NCI-H128 (cell line): ENCODE measurements around the gene TMEM59L.
"Not testable (repeated sequence)": the region's sequence is repeated elsewhere in the genome, so short reads cannot be mapped to it uniquely, and the experiment has no call there.

Experiments
- DNase-seq: peaks from one replicate; lab custom pipeline; 2025; ENCODE audit not compliant: unreplicated experiment; lab: John Stamatoyannopoulos, UW

TMEM59L gene

DNA sequence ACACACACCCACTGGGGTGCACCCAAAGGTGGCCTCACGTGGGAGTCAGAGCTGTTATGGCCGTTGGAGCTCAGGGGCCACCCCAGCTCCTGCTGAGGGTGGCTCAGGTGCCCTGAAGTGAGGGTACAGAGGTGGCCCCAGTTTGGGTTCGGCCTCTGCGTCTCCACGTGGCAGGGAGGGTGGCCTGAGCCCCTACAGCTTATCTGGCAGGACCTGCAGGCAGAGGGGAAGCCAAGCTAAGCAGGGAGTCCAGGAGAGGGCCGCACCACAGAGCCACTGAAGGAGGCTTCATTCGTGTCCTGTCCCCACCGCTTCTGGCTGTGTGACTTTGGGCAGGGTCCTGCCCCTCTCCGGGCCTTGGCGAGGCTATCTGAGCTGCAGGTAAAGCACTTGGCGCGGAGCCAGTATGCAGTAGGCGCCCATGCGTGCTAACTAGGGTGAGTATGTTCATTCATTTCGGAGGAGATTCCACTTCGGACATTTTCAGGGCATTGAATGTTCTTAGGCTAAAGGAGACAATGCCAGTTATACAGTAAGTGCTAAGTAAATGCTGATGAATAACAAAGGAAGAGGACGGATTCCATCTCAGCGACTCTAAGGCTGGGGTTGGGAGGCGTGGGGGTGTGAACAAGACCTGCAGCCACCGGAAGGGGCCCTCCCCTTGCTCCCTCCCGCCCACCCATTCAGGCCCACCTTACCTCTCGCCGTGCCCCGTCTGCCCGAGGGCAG is 19.1 kb upstream of the TMEM59L start:
- no peak for DNase-seq

DNA sequence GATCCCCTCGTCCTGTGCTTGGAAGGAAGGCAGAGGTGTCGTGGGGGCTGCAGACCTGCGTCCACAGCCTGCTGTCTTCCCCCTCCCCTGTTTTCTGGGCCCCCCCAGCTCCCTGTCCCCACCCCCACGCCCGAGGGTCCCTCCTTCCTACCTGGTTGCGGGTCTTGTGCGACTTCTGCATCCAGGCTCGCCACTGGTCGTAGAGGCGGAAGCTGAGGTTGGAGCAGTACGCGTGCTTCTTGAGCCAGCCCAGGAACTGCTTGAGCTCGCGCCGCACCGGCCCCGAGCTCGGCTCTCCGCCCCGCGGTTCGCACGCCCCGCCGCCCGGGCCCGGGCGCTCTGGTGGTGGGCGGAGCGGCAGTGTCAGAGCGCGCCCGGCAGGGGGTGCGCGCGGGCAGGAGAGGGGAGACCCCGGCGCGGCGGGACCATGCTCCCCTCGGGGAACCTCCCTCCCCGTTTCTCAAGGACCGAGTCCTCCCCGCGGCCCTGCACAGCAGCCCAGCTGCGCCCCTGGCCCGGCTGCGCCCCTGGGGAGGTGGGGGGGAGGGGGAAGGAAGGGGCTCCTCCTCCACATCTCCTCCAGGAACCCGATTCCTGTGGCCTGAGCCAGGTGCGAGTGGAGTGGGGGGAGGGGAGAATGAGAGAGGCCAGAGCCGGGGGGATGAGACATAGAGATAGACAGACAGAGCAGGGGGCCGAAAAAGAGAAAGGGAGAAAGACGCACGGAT is 18.4 kb upstream of the TMEM59L start:
- peak; percentile 36 for DNase-seq

DNA sequence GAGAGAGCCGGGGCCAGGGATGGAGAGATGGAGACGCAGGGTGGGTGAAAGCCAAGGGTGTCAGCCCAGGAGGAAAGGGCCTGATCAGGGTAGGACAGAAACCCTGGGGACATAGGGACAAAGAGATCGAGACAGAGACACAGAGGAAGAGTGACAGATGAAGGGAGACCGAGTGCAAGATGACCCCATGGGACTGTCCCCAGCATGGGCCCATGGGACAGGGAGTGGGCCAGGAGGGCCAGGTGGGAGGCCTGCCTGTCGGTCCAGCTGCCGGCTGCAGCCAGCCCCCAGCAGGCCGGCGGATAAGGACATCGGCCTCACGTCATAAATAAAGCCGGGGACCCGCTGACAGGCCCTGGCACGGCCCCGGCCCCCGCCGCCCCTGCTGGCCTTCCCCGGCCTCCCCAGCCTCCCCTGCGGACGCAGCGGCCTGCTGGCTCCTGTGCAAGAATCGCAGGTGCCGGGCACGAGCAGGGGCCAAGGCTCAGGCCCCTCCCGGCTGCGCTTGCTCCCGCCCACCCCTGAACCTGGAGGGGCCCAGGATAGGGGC is 17.8 kb upstream of the TMEM59L start:
- DNase-seq: no peak

DNA sequence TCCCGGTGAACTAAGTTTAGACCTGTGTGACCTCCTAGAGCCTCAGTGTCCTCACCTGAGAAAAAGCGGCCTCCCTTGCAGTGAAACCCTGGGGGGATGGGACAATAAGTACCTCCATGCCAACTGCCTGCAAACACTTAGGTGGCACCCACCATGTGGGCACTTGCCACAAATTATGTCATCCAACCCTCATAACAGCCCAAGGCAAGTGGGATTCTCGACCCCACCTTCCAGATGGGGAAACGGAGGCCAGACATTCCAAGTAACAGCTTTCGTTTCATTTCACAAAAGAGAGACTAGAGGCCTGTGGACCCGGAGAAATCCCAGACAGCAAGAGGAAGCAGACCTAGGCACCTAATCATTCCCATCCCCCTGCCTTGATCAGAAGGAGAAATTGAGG is 17.2 kb upstream of the TMEM59L start:
- DNase-seq: no peak

DNA sequence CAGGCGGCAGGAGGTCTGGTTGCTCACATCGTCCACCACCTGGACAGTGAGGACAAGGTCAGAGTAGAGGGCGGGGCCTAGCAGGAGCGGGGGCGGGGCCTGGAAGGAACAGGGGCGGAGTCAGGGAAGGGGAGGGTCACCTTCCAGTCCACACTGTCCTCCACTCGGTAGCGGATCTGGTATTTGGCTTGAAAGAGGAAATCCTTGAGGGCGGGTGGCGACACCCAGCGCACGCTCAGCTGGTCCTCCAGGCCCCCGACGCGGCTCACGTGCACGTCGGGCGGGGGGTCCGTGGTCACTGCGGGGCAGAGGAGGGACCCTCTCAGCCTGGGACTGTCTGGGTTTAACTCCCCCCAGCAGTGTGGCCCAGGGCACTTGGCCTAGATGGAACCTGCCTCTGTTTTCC is 15.9 kb upstream of the TMEM59L start:
- DNase-seq: no peak

DNA sequence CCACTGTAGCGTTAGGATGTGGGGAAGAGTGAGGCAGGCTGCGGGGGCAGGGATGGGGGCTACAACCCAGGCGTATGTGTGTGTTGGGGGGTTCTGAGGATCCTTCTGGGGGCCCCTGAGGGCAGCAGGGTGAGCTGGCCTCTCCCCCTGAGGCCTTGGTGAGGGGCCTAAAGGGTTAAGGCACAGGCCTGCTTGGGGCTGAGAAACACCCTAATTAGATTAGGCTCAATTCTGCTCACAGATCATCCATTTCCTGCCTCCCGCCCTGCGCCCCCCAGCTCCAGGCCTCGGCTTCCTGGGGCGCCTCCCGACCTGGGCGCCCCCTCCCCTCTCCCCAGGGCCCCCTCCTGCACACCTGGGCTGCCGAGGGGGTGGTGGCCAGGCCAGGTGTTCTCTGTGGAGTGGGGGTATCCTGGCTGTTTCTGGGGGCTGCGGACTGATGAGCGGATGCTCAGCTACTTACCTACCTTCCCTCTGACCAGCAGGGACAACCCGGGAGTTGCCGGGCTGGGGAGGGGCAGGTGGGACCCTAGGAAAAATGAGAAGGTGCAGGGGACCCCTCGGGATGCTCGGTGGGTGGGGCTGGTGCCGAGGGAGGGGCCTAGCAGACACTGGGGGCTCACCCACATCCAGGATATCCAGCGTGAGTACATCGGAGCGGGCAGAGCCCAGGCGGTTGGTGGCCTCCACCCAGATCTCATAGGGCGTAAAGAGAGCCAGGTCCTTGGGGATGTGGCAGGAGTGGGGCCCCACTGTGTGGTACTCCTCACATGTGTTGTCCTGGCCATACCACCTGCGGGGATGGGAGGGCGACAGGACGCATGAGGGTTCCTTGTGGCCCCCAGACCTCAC is 14.6 kb upstream of the TMEM59L start:
- DNase-seq: no peak

DNA sequence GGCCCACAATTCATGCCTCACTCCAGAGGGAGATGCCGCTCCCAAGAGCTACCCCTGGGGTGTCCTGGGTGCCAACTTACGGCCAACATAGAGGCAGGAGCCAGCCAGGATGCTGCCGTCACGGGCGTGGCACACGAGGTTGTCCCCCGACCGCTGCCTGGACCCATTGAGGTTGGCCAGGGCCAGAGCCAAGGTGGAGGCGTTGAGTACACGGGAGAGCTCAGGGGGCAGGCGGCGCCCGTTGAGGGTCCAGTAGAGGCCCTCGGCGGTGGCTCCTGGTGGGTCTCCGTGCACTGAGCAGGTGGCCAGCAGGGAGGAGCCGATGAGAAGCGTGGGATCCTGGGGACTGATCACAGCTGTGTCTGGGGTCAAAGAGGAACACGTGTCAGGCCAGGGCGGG is 13.2 kb upstream of the TMEM59L start:
- no peak for DNase-seq

DNA sequence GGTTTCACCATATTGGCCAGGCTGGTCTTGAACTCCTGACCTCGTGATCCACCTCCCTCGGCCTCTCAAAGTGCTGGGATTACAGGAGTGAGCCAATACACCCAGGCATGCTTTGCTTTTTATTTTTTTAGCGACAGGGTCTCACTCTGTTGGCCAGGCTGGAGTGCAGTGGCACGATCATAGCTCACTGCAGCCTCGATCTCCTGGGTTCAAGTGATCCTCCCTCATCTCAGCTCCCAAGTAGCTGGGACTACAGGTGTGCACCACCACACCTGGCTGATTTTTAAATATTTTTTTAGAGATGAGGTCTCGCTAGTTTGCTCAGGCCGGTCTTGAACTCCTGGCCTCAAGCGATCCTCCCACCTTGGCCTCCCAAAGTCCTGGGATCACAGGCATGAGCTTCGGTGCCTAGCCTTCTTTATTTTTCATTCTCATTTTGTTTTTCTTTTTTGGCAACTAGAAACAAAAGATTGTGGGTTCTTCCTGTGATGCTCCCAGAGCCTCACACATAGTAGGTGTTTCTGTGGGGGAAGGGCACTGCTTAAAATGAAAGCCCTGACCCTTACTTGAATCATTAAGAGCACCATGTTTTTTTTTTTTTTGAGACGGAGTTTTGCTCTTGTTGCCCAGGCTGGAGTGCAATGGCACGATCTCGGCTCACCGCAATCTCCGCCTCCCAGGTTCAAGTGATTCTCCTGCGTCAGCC is 11.8 kb upstream of the TMEM59L start:
- not testable (repeated sequence) for DNase-seq

DNA sequence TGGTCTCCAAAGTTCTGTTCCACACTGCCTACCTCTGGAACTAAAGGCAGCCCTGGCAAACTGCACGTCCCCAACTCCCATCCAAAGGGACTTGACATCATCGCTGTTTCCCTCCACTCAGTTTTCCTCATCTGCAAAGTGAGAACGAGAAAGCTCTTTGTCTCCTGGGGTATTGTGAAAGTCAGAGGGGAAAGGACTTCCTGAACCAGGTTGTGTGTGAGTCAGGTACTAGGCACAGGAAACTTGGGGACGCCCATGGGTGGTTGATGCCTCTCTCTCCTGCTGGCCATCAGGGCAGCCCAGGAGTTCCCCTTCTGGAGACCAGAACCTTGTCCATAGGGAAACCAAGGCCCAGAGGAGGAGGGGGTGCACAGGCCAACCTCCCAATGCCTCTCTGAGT is 10.8 kb upstream of the TMEM59L start:
- DNase-seq: no peak

DNA sequence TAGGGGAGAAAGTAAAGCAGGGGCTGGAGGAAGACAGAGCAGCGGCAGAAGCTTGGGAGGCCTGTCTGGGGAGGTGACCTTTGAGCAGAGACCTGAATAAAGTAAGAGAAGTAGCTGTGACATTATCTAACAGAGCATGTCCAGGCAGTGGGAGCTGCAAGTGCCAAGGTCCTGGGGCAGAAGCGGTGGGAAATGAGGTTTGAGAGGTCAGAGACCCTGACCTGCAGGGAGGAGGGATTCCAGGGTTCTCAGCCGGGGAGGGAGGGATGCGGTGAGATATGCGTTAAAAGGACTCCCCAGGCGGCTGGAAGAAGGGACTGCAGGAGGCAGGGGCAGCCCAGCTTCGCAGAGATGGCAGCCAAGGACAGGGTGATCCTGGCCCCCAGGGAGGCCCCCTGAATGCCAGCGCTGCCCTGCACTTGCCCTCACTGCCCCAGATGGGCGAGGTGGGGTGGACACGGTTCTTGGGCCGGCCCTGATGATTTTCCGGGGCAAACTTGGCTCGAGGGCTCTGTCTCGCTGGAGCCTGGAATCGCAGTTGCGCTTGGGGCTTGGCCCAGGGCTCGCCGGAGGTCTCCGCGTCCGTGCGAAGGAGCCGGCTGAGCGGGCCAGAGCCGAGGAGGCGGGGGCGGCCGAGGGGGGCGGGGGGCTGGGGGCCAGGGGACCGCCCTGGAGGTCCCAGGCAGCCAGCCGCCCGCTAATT is 9.3 kb upstream of the TMEM59L start:
- no peak for DNase-seq

DNA sequence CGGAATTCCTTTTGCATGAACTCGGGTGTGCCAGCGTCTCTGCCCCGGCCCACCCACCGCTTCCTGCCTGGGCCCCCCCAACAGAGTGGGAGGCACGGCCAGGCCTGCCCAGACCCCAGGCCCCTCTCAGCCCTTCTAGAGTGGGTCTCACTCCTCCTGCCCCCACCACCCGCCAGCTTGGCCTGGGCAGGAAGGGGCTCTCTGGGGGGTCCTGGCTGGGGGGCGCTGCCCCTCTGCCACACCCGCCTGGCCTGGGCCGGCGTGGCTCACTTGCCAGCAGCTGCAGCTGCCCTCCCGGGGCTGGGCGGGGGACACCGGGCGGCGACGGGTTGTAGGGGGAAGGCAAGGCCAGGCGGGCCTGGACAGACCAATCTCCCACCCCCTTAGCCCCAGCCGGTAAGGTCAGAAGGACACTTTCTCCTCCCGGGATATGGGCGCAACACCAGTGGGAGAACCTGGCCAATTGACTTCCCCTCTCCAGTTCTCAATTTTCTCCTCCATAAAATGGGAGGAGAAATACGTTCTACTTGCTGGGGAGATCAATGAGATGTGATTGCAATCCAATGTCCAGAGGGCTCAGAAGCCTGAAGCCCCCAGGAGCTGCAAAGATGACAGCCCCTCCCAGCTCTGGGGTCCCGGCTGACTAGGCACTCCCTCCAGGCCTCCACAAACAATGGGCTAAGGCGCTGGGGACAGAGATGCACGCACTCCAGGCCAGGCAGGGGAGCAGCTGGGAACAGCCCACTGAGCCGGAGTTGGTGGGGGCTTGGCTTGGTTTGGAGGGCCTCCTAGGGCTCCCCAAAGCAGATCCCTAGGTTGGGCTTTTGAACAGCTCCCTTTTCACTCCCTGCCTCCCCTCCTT is 8.5 kb upstream of the TMEM59L start:
- no peak for DNase-seq

DNA sequence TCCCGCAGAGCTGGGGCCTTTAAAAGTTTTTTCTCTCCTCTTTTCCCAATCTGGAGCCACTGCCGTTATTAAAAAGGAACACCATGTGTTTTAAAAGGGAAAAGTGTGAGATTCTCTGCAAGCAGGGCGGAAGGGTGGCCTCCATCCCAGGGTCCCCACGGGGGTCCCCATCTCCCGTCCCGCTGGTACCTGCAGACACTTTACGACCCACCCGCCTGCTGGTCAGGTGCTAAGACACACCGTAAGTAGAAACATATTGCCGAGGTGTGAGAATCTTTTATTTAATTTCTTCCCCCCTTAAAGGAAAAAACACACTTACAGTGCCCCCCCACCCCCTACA is 7.9 kb upstream of the TMEM59L start:
- DNase-seq: no peak

DNA sequence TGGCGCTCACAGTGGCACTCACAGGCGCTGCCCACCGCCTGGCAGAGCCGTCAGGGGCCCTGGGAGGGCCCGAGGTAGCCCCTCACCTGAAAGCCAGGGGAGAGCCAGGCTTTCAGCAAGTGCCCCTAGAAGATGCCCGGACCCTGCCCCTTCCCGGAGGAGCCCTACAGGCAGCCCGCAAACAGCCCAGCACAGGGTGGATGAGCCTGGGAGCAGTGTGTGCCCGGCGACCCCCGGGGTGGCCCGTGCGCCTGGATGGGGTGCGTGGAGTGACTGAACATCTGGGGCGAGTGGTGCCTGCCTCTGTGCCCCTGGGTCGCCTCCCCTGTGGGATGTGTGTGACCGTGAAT is 7.5 kb upstream of the TMEM59L start:
- DNase-seq: no peak

DNA sequence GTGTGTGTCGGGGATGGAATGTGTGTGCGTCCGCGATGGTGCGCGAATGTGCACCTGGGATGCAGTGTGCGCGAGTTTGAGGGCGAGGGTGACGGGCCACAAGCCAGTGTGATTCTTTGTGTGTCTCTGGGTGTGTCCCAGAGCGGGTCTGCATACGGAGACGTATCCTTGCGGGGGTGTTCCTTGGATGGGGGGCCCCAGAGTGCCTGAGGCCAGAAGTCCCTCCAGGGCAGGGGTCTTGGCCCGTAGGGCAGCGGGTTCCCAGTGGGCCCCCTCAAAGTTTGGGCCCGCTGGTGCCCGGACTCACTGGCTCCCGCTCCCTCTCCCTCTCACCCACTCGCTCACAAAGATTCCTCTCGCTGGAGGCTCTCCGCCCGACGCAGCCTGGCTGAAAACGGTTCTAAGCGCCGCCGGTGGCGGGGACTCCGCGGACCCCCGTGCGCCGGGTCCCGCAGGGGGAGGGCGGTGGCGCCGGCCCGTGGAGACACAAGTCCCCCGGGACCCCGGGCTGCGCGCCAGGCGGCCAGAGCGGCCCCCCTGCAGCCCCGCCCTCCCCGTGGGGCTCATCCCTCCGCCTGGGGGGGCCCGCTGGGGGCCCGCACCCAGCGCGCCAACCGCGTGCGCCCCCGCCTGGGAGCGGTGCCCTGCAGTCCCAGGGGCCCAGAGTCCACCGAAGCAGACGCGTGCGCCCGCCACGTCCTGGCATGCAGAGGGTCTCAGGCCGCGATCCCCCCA is 7.0 kb upstream of the TMEM59L start:
- DNase-seq: no peak

DNA sequence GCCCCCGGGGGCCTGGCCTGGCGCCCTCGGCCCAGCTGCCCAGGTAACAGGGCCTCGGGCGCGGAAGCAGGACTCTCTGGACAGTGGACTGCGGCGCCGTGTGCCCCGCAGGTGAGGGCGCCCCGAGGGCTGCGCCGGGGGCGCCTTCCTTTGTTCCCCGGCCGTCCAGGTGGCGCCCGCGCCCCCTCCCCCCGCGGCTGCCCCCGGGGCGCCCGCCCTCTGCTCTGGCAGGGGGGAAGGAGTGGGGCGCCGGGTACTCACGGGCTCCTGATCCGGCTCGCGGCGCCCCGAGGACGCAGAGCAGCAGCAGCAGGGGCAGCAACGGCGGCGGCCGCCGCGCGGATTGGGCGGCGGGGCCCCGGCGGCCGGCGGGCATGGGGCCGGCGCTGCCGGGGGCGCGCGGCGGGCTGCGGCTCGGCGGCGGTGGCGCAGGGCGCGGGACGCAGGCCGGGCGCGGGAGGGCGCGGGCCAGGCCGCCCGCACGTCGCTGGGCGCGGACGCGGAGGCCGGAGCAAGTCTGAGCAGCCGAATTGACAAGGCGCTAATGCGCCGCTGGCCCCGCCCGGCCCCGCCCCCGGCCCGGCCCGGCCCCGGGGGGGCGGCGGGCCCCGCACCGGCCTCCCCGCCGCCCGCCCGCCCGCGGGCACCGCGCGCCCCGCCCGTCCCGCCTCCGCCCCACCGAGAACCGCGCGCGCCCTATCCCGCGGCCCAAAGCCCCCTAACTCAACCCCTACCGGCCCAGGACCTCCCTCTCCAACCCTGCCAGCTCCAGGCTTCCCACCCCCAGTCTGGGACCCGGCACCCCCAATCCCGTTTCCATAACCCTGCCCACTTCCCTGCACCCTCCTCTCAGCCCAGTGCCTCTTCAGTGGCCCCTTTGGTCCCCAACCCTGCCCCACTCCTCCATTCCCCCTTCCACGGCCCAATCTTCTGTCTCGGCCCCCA is 6.1 kb upstream of the TMEM59L start, which contains the start of gene CRLF1:
TSS of gene CRLF1 (minus strand) at position 519 of the 945 bp plus-strand sequence. CDS start at position 376, 143 bp downstream.
- no peak for DNase-seq

DNA sequence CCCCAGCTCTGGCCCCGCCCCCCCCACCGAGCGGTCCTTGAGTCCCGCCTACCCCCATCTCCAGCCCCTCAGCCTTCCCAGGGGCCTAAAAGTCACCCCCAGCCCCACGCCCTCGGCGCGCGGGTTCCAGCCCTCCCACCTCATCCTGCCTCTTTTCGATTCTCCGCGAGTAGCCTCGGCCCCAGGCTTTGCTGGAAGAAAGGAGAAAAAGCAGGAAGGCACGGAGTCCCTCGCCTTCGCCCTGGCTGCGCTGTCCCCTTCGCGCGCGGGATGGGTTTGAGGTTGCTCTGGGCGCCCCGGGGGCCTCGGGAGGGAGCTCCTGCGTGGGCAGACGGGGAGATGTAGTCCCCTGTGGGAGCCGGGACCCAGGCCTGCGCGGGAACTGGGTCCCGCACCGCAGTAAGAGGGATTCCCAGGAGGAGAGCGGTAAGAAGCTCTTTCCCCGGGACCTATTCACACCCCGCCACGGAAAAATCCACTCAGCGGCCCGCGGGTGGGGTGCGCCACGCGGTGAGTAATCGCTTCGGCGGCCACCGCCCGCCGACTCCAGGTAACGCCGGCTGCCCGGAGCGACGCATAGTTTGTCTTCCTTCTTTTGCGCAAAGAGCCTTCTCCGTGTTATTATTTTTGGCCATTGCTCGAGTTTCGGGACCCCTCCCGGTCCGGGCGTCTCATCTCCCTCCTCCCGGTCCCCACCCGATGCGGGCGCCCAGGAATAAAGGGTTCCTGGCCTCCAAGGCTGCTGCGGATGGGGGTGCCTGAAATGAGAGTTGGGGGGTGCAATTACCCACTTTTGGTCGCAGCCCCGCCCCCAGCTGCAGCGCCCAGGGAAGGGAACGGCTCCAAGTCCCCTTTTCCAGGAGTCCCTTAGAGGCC is 5.2 kb upstream of the TMEM59L start:
- DNase-seq: no peak
